Measurements from ENCODE around the gene TRABD2B. TPM values are rescaled to one million over a fixed set of nuclear protein-coding genes. Genes with fewer than 3 reads are reported as not detected.

Gene TRABD2B
- total RNA-seq, 1 experiment from 2014 or later, result 0.05 TPM

DNA sequence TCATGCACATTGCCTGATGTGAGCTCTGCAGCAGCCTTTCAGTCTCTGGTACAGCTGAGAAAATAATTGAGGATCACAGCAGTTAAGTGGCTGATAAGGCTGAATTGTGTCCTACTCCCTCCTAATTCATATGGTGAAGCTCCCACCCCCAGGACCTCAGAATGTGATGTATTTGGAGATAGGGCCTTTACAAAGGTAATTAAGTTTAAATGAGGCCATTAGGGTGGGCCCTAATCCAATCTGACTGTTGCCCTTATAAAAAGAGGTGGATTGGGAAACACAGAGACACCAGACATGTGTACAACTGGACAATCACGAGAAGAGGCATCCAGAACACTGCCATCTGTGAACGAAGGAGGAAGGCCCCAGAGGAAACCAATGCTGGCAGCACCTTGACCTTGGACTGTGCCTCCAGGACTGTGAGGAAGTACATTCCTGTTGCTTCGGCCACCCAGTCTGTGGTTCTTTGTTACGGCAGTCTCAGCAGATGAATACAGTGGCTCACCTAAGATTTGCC, 148.1 kb downstream of the TRABD2B start:
- intact Hi-C loops (cut with micrococcal nuclease), result no loop called here
- Histone ChIP-seq H2AFZ (ENCODE audit: low read depth, low read length, poor library complexity, severe bottlenecking) (no peak overlapping the region), H3K9me3 (ENCODE audit: control insufficient read depth in 1 of 2, insufficient read depth in 1 of 2, low read depth in 1 of 2, low read length in 2 of 2) (no peaks in the 10 kb centered on the region), H3K4me2 (ENCODE audit: low read length) (no peak overlapping the region), H3K36me3 (ENCODE audit: control insufficient read depth in 1 of 2, insufficient read depth in 2 of 2, low read length in 2 of 2) (no peaks in the 10 kb centered on the region), H4K20me1 (ENCODE audit: insufficient read depth) (no peaks in the 10 kb centered on the region), H3K27me3 (ENCODE audit: insufficient read depth, low read length) (peaks cover 7% of the 10 kb centered on the region; the same call in 1 of the 2 replicates), H3K4me1 (ENCODE audit: control insufficient read depth in 1 of 2, insufficient read depth in 2 of 2, low read length in 2 of 2) (no peaks in the 10 kb centered on the region), H3K9me2 (ENCODE audit: insufficient read depth) (no peaks in the 10 kb centered on the region), H3K27ac (ENCODE audit: low read depth, low read length) (no peak overlapping the region), H3K4me3 (replicated peaks in 1 of 2; ENCODE audit: low read depth in 1 of 2, low read length in 2 of 2) (no peak overlapping the region), H3K79me2 (ENCODE audit: insufficient read depth, low read length) (no peaks in the 10 kb centered on the region), H3K9ac (ENCODE audit: low read length) (no peak overlapping the region)
- ATAC-seq, result no peak
- TF ChIP-seq POLR2A (IDR thresholded peaks at IDR 0.05; ENCODE audit: borderline replicate concordance, extremely low read depth, insufficient read depth, insufficient read length), result no peak
- TF ChIP-seq CBX3 (IDR thresholded peaks at IDR 0.05; ENCODE audit: low read depth), result no peak
- BruUV-seq (replicated peaks), result no TSS peak
- DNase-seq (ENCODE audit: low read depth, low spot score), result no peak
- CTCF ChIA-PET, result no interaction called here
- POLR2A ChIA-PET, result no interaction called here
- RAD21 ChIA-PET (ENCODE audit: low non-redundant PET in 1 of 2, low total read pairs in 2 of 2, uncharacterized antibody in 2 of 2, unreplicated experiment in 2 of 2), result no interaction called here

DNA sequence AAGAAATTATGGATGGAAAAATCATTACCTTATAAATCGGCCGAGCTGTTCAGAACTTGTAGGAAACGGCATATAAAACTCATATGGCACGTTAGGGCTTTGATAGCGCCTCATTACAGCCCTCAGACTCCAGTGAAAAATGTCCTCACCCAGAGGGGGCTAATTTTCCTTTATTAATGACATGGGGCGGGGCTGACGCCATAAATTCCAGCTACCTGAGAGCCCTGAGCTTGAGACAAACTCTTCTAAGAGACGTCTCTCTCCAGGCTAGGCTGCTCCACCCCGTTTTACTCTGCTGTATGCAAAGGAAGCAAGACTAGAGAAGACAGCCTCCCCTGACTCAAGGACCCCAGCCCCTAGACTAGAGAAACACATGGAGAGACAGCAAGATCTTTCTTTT, 149.4 kb downstream of the TRABD2B start:
- Histone ChIP-seq H3K79me2 (ENCODE audit: insufficient read depth, low read length) (no peaks in the 10 kb centered on the region), H3K4me3 (replicated peaks in 1 of 2; ENCODE audit: low read depth in 1 of 2, low read length in 2 of 2) (no peak overlapping the region), H2AFZ (ENCODE audit: low read depth, low read length, poor library complexity, severe bottlenecking) (no peak overlapping the region), H3K27me3 (ENCODE audit: insufficient read depth, low read length) (peaks cover 18% of the 10 kb centered on the region; the same call in 1 of the 2 replicates), H4K20me1 (ENCODE audit: insufficient read depth) (no peaks in the 10 kb centered on the region), H3K9me3 (ENCODE audit: control insufficient read depth in 1 of 2, insufficient read depth in 1 of 2, low read depth in 1 of 2, low read length in 2 of 2) (no peaks in the 10 kb centered on the region), H3K27ac (ENCODE audit: low read depth, low read length) (no peak overlapping the region), H3K9me2 (ENCODE audit: insufficient read depth) (no peaks in the 10 kb centered on the region), H3K4me2 (ENCODE audit: low read length) (no peak overlapping the region), H3K4me1 (ENCODE audit: control insufficient read depth in 1 of 2, insufficient read depth in 2 of 2, low read length in 2 of 2) (no peaks in the 10 kb centered on the region), H3K36me3 (ENCODE audit: control insufficient read depth in 1 of 2, insufficient read depth in 2 of 2, low read length in 2 of 2) (no peaks in the 10 kb centered on the region), H3K9ac (ENCODE audit: low read length) (no peak overlapping the region)
- POLR2A ChIA-PET, result no interaction called here
- DNase-seq (ENCODE audit: low read depth, low spot score), result no peak
- ATAC-seq, result no peak
- intact Hi-C loops (cut with micrococcal nuclease), result no loop called here
- TF ChIP-seq CEBPB (IDR thresholded peaks at IDR 0.05; ENCODE audit: low read depth) (no peak), SP1 (IDR thresholded peaks at IDR 0.05; ENCODE audit: low read depth) (no peak), YY1 (IDR thresholded peaks at IDR 0.05; ENCODE audit: extremely low read depth, insufficient replicate concordance, low read depth, low read length) (no peak), SRF (IDR thresholded peaks at IDR 0.05; ENCODE audit: low read depth) (no peak), JUND (IDR thresholded peaks at IDR 0.05) (no peak), EGR1 (IDR thresholded peaks at IDR 0.05; ENCODE audit: low read depth) (no peak)
- TF ChIP-seq, protein P1, sequence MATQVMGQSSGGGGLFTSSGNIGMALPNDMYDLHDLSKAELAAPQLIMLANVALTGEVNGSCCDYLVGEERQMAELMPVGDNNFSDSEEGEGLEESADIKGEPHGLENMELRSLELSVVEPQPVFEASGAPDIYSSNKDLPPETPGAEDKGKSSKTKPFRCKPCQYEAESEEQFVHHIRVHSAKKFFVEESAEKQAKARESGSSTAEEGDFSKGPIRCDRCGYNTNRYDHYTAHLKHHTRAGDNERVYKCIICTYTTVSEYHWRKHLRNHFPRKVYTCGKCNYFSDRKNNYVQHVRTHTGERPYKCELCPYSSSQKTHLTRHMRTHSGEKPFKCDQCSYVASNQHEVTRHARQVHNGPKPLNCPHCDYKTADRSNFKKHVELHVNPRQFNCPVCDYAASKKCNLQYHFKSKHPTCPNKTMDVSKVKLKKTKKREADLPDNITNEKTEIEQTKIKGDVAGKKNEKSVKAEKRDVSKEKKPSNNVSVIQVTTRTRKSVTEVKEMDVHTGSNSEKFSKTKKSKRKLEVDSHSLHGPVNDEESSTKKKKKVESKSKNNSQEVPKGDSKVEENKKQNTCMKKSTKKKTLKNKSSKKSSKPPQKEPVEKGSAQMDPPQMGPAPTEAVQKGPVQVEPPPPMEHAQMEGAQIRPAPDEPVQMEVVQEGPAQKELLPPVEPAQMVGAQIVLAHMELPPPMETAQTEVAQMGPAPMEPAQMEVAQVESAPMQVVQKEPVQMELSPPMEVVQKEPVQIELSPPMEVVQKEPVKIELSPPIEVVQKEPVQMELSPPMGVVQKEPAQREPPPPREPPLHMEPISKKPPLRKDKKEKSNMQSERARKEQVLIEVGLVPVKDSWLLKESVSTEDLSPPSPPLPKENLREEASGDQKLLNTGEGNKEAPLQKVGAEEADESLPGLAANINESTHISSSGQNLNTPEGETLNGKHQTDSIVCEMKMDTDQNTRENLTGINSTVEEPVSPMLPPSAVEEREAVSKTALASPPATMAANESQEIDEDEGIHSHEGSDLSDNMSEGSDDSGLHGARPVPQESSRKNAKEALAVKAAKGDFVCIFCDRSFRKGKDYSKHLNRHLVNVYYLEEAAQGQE (IDR thresholded peaks at IDR 0.05; ENCODE audit: low read depth), result no peak
- TF ChIP-seq, protein P2, sequence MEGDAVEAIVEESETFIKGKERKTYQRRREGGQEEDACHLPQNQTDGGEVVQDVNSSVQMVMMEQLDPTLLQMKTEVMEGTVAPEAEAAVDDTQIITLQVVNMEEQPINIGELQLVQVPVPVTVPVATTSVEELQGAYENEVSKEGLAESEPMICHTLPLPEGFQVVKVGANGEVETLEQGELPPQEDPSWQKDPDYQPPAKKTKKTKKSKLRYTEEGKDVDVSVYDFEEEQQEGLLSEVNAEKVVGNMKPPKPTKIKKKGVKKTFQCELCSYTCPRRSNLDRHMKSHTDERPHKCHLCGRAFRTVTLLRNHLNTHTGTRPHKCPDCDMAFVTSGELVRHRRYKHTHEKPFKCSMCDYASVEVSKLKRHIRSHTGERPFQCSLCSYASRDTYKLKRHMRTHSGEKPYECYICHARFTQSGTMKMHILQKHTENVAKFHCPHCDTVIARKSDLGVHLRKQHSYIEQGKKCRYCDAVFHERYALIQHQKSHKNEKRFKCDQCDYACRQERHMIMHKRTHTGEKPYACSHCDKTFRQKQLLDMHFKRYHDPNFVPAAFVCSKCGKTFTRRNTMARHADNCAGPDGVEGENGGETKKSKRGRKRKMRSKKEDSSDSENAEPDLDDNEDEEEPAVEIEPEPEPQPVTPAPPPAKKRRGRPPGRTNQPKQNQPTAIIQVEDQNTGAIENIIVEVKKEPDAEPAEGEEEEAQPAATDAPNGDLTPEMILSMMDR (IDR thresholded peaks at IDR 0.05 in 2 of 3, conservative IDR thresholded peaks at IDR 0.05 in 1 of 3; ENCODE audit: borderline replicate concordance in 1 of 3, insufficient read depth in 1 of 3, low read depth in 2 of 3, low read length in 2 of 3), result no peak
- RAD21 ChIA-PET (ENCODE audit: low non-redundant PET in 1 of 2, low total read pairs in 2 of 2, uncharacterized antibody in 2 of 2, unreplicated experiment in 2 of 2), result no interaction called here
- CTCF ChIA-PET, result no interaction called here
- BruUV-seq (replicated peaks), result no TSS peak

Data from HCT116 (cell line).